NCI-H1092 treated with DMSO at 0.1 percent for 48 hours (cell line): ENCODE results near the gene GTF2H4.

Experiments
- DNase-seq: peaks from one replicate; lab custom pipeline; 2025; lab: John Stamatoyannopoulos, UW

Gene GTF2H4

GRCh38 chr6:30955367-30956042 is 47.5 kb downstream of the GTF2H4 start:
- DNase-seq = no peak

- no peak for DNase-seq
Measured at GRCh38 chr6:30957716-30958115, 49.7 kb downstream of the GTF2H4 start.

DNA sequence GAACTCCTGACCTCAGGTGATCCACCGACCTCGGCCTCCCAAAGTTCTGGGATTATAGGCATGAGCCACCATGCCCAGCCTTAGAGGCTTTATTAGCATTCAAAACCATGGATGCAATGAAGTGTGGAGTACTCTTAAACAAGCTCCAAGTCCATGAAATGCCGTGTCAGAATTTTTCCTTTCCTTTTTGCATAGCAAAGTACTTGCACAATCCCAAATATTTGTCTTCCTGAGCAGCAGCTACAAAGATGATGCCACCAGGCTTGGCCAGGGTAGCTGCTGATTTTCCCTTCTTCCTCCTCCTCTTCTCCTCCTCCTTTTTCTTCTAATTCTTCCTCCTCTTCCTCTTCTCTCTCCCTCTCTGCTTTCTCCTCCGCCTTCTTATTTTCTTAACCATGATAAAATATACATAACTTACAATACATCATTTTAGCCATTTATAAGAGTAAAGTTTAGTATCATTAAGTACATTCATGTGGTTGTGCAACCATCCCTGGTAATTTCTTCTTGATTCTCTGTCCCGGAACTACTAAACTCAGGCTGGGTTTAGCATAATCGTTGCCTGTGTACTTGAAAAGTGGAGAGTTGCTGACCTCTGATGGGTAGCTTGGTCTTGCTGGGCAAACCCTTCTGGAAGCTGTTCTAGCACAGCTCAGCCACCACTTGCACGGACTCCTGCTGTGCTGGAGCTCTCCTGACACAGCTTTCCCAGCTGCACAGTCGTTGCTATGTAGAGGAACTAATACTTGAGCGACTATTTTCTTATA is 53.1 kb downstream of the GTF2H4 start:
- DNase-seq = no peak

- no peak for DNase-seq
Measured at GRCh38 chr6:30962716-30963115, 54.7 kb downstream of the GTF2H4 start.

DNA sequence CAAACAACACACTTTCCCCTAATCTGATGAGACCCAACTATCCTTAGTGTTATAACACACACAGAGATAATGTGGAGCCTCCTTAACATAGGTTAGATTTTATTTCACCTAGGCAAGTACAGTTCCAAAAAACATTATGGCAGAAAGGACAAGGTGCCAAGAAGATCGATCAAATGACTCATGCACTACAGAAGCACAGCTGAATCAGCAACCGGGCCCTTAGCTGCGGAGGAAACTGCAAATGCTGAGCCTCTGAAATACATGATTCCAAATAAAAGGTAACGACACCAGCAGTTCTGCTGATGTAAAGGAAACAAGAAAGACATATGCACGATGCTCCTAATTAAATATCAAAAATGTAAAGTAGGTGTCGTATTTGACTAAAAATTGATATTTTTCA is 55.6 kb downstream of the GTF2H4 start:
- no peak for DNase-seq
